C4-2B (cell line): ENCODE data around the gene CCR4.
"Not testable (repeated sequence)": the region's sequence is repeated elsewhere in the genome, so short reads cannot be mapped to it uniquely, and the experiment has no call there.

Experiments
- H3K27ac ChIP-seq: fragments of 450-650 bp; 2 replicates; pipeline ENCODE4 v1.5.1; 2017
- CTCF ChIP-seq: fragments of 450-650 bp; conservative IDR thresholded peaks from 2 replicates; pipeline ENCODE4 v1.5.1; 2017; ENCODE audit warnings: mild to moderate bottlenecking
- ZFX ChIP-seq: fragments of 450-650 bp; IDR thresholded peaks from 2 replicates; pipeline ENCODE4 v1.6.1; 2017

Gene CCR4

GRCh38 chr3:32922078-32922477 lies 29.4 kb upstream of the CCR4 start:
- H3K27ac ChIP-seq, result no peak overlapping the region
- TF ChIP-seq CTCF (no peak), ZFX (no peak)

DNA sequence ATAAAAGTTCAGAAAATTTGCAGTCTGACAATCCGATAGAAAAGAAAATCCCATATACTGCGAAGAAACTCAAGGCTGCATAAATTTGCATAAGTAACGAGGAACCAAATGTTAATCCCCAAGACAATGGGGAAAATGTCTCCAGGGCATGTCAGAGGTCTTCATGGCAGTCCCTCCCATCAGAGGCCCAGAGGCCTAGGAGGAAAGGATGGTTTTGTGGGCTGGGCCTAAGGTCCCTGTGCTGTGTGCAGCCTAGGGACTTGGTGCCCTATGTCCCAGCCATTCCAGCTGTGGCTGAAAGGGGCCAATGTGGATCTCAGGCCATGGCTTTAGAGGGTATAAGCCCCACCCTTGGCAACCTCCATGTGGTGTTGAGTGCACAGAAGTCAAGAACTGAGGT lies 21.3 kb upstream of the CCR4 start:
- TF ChIP-seq ZFX (no peak), CTCF (no peak)
- no peak overlapping the region for H3K27ac ChIP-seq

- not testable (repeated sequence) for H3K27ac ChIP-seq
These were observed 20.2 kb upstream of the CCR4 start for GRCh38 chr3:32931273-32931672.

DNA sequence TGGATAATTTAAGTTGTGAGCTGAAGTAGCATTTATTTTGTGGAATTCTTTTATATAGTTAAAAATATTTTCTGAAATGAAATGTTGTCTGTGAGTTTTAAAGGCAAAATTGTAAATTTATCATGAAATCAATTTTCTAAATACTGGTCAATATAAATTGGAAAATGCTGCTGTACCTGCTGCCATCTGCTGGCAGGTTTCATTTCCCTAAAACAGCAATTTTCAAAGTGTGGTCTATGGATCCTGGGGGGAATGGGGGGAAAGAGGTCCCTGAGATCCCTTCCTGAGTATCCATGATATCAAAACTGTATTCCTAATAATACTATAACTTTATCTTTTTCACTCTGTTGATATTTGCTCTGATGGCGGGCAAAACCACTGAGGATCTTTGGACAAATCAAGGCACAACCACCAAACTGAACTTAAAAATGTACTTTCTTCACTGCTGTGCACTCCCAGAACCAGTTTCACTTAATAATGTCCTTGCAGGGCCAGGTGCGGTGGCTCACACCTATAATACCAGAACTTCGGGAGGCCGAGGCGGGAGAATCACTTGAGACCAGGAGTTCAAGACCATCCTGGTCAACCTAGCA lies 17.2 kb upstream of the CCR4 start:
- no peak overlapping the region for H3K27ac ChIP-seq
- peak; percentile 85 for TF ChIP-seq CTCF
- no peak for TF ChIP-seq ZFX

DNA sequence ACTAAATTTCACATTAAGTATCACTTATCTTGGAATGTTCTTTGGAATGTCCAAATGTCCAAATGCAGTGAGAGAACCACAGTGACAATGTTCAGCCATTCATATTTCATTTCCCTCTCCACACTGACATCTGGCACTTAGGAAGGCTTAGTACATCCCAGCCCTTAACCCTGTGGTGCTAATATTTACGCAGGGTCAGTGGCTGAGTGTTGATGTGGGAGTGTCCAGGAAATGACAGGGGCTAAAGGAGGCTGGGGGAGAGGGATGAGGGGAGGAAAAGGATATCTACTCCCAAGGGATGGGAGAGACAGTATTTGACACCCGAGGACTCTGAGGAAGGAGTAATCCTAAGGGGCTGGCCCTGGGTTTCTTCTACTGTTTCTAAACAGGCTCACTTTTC lies 14.1 kb upstream of the CCR4 start:
- TF ChIP-seq ZFX (no peak), CTCF (no peak)
- H3K27ac ChIP-seq, result no peak overlapping the region

DNA sequence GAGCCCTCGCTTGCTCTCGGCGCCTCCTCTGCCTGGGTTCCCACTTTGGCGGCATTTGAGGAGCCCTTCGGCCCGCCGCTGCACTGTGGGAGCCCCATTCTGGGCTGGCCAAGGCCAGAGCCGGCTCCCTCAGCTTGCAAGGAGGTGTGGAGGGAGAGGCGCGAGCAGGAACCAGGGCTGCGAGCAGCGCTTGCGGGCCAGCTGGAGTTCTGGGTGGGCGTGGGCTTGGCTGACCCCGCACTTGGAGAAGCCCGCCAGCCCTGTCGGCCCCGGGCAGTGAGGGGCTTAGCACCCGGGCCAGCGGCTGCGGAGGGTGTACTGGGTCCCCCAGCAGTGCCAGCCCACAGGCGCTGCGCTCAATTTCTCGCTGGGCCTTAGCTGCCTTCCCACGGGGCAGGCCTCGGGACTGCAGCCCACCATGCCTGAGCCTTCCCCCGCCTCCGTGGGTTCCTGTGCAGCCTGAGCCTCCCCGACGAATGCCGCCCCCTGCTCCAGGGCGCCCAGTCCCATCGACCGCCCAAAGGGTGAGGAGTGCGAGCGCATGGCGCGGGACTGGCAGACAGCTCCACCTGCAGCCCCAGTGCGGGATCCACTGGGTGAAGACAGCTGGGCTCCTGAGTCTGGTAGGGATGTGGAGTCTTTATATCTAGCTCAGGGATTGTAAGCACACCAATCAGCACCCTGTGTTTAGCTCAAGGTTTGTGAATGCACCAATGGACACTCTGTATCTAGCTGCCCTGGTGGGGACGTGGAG lies 11.7 kb upstream of the CCR4 start:
- H3K27ac ChIP-seq, result not testable (repeated sequence)

- no peak for TF ChIP-seq ZFX
These were observed 10.7 kb upstream of the CCR4 start for GRCh38 chr3:32940726-32941125.

GRCh38 chr3:32945136-32945535 lies 6.3 kb upstream of the CCR4 start:
- no peak overlapping the region for H3K27ac ChIP-seq
- TF ChIP-seq ZFX (no peak), CTCF (no peak)

More at GRCh38 chr3:32940726-32941125, 10.7 kb upstream of the CCR4 start:
- H3K27ac ChIP-seq, result no peak overlapping the region

- not testable (repeated sequence) for H3K27ac ChIP-seq
These were observed 5.8 kb upstream of the CCR4 start for GRCh38 chr3:32945598-32945997.
